ENCODE data around the gene CCDC91.
"Not testable (repeated sequence)": the region's sequence is repeated elsewhere in the genome, so short reads cannot be mapped to it uniquely, and the experiment has no call there.

The CCDC91 gene

GRCh38 chr12:28248555-28249145, 58.4 kb downstream of the CCDC91 start:
- Histone ChIP-seq H3K36me3 (ENCODE audit: insufficient read depth, low read length) (no peaks in the 10 kb centered on the region), H2AFZ (ENCODE audit: low read length, unreplicated experiment) (no peak overlapping the region), H3K79me2 (ENCODE audit: control insufficient read depth, insufficient read depth, low read length, unreplicated experiment) (no peaks in the 10 kb centered on the region), H3K4me3 (ENCODE audit: low read depth, low read length) (no peak overlapping the region), H3K27me3 (ENCODE audit: insufficient read depth, low read length) (no peaks in the 10 kb centered on the region), H3K27ac (ENCODE audit: low read depth, low read length) (no peak overlapping the region), H3K4me1 (ENCODE audit: control insufficient read depth, insufficient read depth, low read length, unreplicated experiment) (peaks cover 6% of the 10 kb centered on the region)

- Histone ChIP-seq H3K79me2 (ENCODE audit: control insufficient read depth, insufficient read depth, low read length, unreplicated experiment) (no peaks in the 10 kb centered on the region), H3K27ac (ENCODE audit: low read depth, low read length) (no peak overlapping the region), H3K4me3 (ENCODE audit: low read depth, low read length) (0 out of 2 replicates have a peak overlapping the region, but pooled peaks have one; percentile 42), H3K36me3 (ENCODE audit: insufficient read depth, low read length) (no peaks in the 10 kb centered on the region), H2AFZ (ENCODE audit: low read length, unreplicated experiment) (no peak overlapping the region), H3K4me1 (ENCODE audit: control insufficient read depth, insufficient read depth, low read length, unreplicated experiment) (peaks cover 8% of the 10 kb centered on the region), H3K27me3 (ENCODE audit: insufficient read depth, low read length) (no peaks in the 10 kb centered on the region)
Measured at GRCh38 chr12:28253161-28253641, 62.9 kb downstream of the CCDC91 start.

GRCh38 chr12:28257411-28257810, 67.2 kb downstream of the CCDC91 start:
- H3K79me2 ChIP-seq (ENCODE audit: control insufficient read depth, insufficient read depth, low read length, unreplicated experiment), result no peaks in the 10 kb centered on the region
- no peak overlapping the region for H3K27ac ChIP-seq (ENCODE audit: low read depth, low read length)
- H3K36me3 ChIP-seq (ENCODE audit: insufficient read depth, low read length), result no peaks in the 10 kb centered on the region
- H3K4me3 ChIP-seq (ENCODE audit: low read depth, low read length), result no peak overlapping the region
- H3K27me3 ChIP-seq (ENCODE audit: insufficient read depth, low read length), result no peaks in the 10 kb centered on the region
- no peak overlapping the region for H2AFZ ChIP-seq (ENCODE audit: low read length, unreplicated experiment)
- peaks cover 8% of the 10 kb centered on the region for H3K4me1 ChIP-seq (ENCODE audit: control insufficient read depth, insufficient read depth, low read length, unreplicated experiment)

GRCh38 chr12:28258998-28259397, 68.7 kb downstream of the CCDC91 start:
- Histone ChIP-seq H3K4me1 (ENCODE audit: control insufficient read depth, insufficient read depth, low read length, unreplicated experiment) (no peaks in the 10 kb centered on the region), H3K79me2 (ENCODE audit: control insufficient read depth, insufficient read depth, low read length, unreplicated experiment) (no peaks in the 10 kb centered on the region), H3K4me3 (ENCODE audit: low read depth, low read length) (no peak overlapping the region), H2AFZ (ENCODE audit: low read length, unreplicated experiment) (no peak overlapping the region), H3K27me3 (ENCODE audit: insufficient read depth, low read length) (no peaks in the 10 kb centered on the region), H3K27ac (ENCODE audit: low read depth, low read length) (no peak overlapping the region), H3K36me3 (ENCODE audit: insufficient read depth, low read length) (no peaks in the 10 kb centered on the region)

GRCh38 chr12:28265435-28266042, 75.3 kb downstream of the CCDC91 start:
- H3K27ac ChIP-seq (ENCODE audit: low read depth, low read length), result no peak overlapping the region

GRCh38 chr12:28267920-28268607, 77.8 kb downstream of the CCDC91 start:
- not testable (repeated sequence) for H3K27ac ChIP-seq (ENCODE audit: low read depth, low read length); H3K4me3 ChIP-seq (ENCODE audit: low read depth, low read length); H3K4me1 ChIP-seq (ENCODE audit: control insufficient read depth, insufficient read depth, low read length, unreplicated experiment); H3K79me2 ChIP-seq (ENCODE audit: control insufficient read depth, insufficient read depth, low read length, unreplicated experiment); H2AFZ ChIP-seq (ENCODE audit: low read length, unreplicated experiment); H3K27me3 ChIP-seq (ENCODE audit: insufficient read depth, low read length)
- H3K36me3 ChIP-seq (ENCODE audit: insufficient read depth, low read length), result peaks cover 15% of the 10 kb centered on the region

More at GRCh38 chr12:28265435-28266042, 75.3 kb downstream of the CCDC91 start:
- Histone ChIP-seq H3K4me3 (ENCODE audit: low read depth, low read length) (no peak overlapping the region), H3K4me1 (ENCODE audit: control insufficient read depth, insufficient read depth, low read length, unreplicated experiment) (no peaks in the 10 kb centered on the region), H3K27me3 (ENCODE audit: insufficient read depth, low read length) (no peaks in the 10 kb centered on the region), H3K79me2 (ENCODE audit: control insufficient read depth, insufficient read depth, low read length, unreplicated experiment) (no peaks in the 10 kb centered on the region), H2AFZ (ENCODE audit: low read length, unreplicated experiment) (no peak overlapping the region), H3K36me3 (ENCODE audit: insufficient read depth, low read length) (peaks cover 7% of the 10 kb centered on the region; the same call in 1 of the 2 replicates)

- no peak overlapping the region for H3K4me3 ChIP-seq (ENCODE audit: low read depth, low read length)
- peaks cover 15% of the 10 kb centered on the region for H3K36me3 ChIP-seq (ENCODE audit: insufficient read depth, low read length)
- no peak overlapping the region for H2AFZ ChIP-seq (ENCODE audit: low read length, unreplicated experiment)
- no peaks in the 10 kb centered on the region for H3K4me1 ChIP-seq (ENCODE audit: control insufficient read depth, insufficient read depth, low read length, unreplicated experiment)
- no peaks in the 10 kb centered on the region for H3K79me2 ChIP-seq (ENCODE audit: control insufficient read depth, insufficient read depth, low read length, unreplicated experiment)
- no peaks in the 10 kb centered on the region for H3K27me3 ChIP-seq (ENCODE audit: insufficient read depth, low read length)
- no peak overlapping the region for H3K27ac ChIP-seq (ENCODE audit: low read depth, low read length)
Measured at GRCh38 chr12:28268608-28269229, 78.5 kb downstream of the CCDC91 start.

GRCh38 chr12:28269851-28270250, 79.6 kb downstream of the CCDC91 start:
- no peak overlapping the region for H3K4me3 ChIP-seq (ENCODE audit: low read depth, low read length)
- H3K79me2 ChIP-seq (ENCODE audit: control insufficient read depth, insufficient read depth, low read length, unreplicated experiment), result no peaks in the 10 kb centered on the region
- H2AFZ ChIP-seq (ENCODE audit: low read length, unreplicated experiment), result no peak overlapping the region
- peaks cover 15% of the 10 kb centered on the region for H3K36me3 ChIP-seq (ENCODE audit: insufficient read depth, low read length)
- H3K27me3 ChIP-seq (ENCODE audit: insufficient read depth, low read length), result no peaks in the 10 kb centered on the region
- H3K27ac ChIP-seq (ENCODE audit: low read depth, low read length), result no peak overlapping the region
- H3K4me1 ChIP-seq (ENCODE audit: control insufficient read depth, insufficient read depth, low read length, unreplicated experiment), result no peaks in the 10 kb centered on the region

GRCh38 chr12:28278499-28278898, 88.2 kb downstream of the CCDC91 start:
- Histone ChIP-seq H3K27ac (ENCODE audit: low read depth, low read length) (no peak overlapping the region), H3K36me3 (ENCODE audit: insufficient read depth, low read length) (0 out of 2 replicates have a peak, but pooled peaks cover 3% of the 10 kb centered on the region), H3K79me2 (ENCODE audit: control insufficient read depth, insufficient read depth, low read length, unreplicated experiment) (no peaks in the 10 kb centered on the region), H3K4me3 (ENCODE audit: low read depth, low read length) (no peak overlapping the region), H3K27me3 (ENCODE audit: insufficient read depth, low read length) (no peaks in the 10 kb centered on the region), H2AFZ (ENCODE audit: low read length, unreplicated experiment) (no peak overlapping the region), H3K4me1 (ENCODE audit: control insufficient read depth, insufficient read depth, low read length, unreplicated experiment) (no peaks in the 10 kb centered on the region)

GRCh38 chr12:28278960-28279359, 88.7 kb downstream of the CCDC91 start:
- H3K36me3 ChIP-seq (ENCODE audit: insufficient read depth, low read length), result 0 out of 2 replicates have a peak, but pooled peaks cover 3% of the 10 kb centered on the region
- no peak overlapping the region for H3K27ac ChIP-seq (ENCODE audit: low read depth, low read length)
- H3K4me1 ChIP-seq (ENCODE audit: control insufficient read depth, insufficient read depth, low read length, unreplicated experiment), result no peaks in the 10 kb centered on the region
- H3K4me3 ChIP-seq (ENCODE audit: low read depth, low read length), result no peak overlapping the region
- H2AFZ ChIP-seq (ENCODE audit: low read length, unreplicated experiment), result no peak overlapping the region
- H3K27me3 ChIP-seq (ENCODE audit: insufficient read depth, low read length), result no peaks in the 10 kb centered on the region
- H3K79me2 ChIP-seq (ENCODE audit: control insufficient read depth, insufficient read depth, low read length, unreplicated experiment), result no peaks in the 10 kb centered on the region

All from ACC112 (cell line).